GM10266 (cell line): Measurements from ENCODE around the gene ACAT2.
A peak's percentile ranks its signal among the peaks of the same experiment; 100 is the strongest.
"Not testable (repeated sequence)": the region's sequence is repeated elsewhere in the genome, so short reads cannot be mapped to it uniquely, and the experiment has no call there.

Source experiments
- DNase-seq: peaks from one replicate; pipeline ENCODE4 v3.0.0; 2012; ENCODE audit errors: extremely low spot score
- TF ChIP-seq, protein P1 (sequence below): IDR thresholded peaks from 2 replicates; pipeline ENCODE4 v1.5.1; 2012; ENCODE audit warnings: mild to moderate bottlenecking, low read depth; ENCODE audit not compliant: control insufficient read depth, insufficient read depth; ENCODE audit errors: missing control alignments

Gene ACAT2

DNA sequence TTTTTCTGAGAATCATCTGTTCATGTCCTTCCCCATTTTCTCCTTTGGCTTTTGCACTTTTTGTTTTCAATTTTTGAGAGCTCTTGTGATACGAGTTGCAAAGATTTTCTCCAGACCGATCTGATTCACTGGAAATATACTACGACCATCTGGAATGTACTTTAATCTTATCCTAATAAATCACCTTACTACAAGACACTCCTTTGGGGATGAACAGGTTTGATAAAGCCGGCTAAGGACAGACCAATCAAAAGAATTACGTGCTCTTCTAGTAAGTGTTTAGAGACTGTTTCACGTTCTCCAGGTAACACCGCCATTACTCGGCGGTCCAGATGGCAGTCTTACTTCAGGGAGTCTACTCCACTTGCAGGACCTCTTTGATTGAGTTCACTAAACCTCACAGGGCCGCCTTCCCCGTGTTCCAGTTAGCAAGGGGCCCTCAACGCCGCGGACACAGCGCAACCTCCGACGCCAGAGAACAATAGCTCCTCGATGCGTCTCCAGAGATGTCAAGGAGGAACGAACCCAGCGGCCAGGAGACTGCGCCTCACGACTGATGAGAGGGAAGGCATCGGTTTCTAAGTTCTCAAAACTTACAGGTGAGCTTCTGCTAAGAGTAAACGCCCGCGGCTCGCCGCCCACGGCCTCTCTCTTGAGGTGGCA lies 35.5 kb upstream of the ACAT2 start:
- no peak for DNase-seq
- TF ChIP-seq, protein P1, sequence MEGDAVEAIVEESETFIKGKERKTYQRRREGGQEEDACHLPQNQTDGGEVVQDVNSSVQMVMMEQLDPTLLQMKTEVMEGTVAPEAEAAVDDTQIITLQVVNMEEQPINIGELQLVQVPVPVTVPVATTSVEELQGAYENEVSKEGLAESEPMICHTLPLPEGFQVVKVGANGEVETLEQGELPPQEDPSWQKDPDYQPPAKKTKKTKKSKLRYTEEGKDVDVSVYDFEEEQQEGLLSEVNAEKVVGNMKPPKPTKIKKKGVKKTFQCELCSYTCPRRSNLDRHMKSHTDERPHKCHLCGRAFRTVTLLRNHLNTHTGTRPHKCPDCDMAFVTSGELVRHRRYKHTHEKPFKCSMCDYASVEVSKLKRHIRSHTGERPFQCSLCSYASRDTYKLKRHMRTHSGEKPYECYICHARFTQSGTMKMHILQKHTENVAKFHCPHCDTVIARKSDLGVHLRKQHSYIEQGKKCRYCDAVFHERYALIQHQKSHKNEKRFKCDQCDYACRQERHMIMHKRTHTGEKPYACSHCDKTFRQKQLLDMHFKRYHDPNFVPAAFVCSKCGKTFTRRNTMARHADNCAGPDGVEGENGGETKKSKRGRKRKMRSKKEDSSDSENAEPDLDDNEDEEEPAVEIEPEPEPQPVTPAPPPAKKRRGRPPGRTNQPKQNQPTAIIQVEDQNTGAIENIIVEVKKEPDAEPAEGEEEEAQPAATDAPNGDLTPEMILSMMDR: no peak

DNA sequence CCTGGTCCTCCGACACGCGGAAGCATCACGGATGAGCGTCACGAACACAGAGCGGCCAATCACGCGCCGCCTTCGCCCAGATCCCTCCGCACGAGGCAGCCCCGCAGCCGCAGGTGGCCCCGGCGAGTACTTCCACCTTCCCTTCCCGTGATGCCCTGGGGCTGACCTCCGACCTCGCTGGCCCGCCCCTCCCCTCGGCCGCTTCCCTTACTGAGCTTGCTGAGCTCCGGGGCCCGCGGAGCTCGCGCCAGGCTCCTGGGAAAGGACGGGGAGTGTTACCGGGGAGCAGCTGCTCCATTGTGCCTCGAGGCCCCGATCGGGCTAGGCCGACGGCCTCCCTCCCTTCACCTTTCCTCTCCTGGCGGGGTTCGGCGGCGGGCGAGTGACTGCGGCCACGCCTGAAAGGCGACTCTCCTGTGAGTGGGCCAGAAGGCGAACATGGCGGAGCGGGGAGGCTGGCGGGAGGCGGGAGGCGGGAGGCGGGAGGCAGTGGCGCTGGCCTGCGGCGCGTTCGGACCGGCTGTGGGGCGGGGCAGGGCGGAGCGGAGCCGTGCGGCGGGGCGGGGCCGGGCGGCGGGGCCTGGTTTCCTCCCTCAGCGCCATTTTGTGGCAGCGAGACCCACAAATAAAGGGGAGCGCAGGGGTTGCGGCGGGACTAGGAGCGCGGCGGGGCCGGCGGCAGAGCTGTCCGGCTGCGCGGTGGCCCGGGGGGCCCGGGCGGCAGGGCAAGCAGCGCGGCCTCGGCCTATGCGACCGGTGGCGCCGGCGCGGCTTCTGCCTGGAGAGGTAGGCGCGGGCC lies 34.7 kb upstream of the ACAT2 start, which contains the start of gene WTAP:
Gene WTAP (plus strand): TSS at position 589 of the 799 bp plus-strand sequence. CDS start 8,760 bp downstream, outside the sequence.
- peak; percentile 94 for DNase-seq
- TF ChIP-seq, protein P1: no peak

DNA sequence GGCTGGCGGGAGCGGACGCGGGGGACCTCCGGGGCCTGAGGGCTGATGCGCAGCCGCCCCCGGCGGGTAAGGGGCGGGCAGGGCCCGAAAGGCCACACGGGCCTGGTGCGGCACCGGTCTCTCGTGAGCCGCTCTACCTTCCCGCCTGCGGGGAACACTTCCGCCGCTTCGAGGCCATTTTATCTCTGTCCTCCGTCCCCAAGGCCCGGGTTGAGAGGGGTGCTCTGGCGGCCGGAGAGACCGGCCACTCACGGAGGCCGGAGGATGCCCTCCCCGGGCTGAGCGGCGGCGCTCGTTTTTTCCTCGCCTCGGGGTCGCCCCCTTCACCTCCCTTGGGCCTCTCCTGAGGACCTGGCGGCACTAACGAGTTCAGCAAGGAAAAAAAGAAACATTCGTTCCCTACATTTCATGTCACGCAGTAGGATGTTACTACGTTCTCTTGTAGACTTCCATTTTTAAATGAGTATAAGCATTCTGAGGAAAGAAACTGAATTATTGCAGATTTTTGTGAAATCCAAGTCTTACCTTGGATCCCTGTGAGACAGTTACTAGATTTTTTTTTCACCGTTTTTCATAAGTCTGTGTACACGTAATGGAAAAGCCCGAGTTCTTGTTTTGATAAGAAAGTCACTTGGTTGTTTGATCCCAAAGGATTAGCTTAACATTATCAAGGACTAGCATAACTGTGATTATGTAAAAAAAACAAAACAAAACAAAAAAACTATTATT lies 34.0 kb upstream of the ACAT2 start:
- TF ChIP-seq, protein P1: no peak
- DNase-seq: peak; percentile 58

DNA sequence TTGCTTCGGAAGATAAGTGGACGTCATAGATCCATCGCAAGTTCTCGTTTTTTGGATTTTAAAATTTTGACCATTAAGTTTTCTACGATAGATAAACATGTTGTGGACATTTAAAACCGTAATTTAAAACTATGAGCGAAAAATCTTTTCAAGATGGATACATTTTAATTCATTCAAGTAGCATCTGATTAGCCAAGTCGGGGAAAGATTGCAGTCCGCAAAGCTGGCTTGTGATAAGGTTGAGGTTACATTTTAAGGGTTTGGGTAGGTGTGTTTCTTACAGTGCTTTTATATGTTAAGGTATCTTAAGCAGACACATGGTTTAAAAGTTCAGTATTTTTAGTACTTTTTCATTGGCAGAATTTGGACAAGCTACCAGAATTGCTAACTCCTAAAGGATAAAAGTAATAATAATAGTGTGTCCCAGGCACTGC lies 33.3 kb upstream of the ACAT2 start:
- DNase-seq: no peak

DNA sequence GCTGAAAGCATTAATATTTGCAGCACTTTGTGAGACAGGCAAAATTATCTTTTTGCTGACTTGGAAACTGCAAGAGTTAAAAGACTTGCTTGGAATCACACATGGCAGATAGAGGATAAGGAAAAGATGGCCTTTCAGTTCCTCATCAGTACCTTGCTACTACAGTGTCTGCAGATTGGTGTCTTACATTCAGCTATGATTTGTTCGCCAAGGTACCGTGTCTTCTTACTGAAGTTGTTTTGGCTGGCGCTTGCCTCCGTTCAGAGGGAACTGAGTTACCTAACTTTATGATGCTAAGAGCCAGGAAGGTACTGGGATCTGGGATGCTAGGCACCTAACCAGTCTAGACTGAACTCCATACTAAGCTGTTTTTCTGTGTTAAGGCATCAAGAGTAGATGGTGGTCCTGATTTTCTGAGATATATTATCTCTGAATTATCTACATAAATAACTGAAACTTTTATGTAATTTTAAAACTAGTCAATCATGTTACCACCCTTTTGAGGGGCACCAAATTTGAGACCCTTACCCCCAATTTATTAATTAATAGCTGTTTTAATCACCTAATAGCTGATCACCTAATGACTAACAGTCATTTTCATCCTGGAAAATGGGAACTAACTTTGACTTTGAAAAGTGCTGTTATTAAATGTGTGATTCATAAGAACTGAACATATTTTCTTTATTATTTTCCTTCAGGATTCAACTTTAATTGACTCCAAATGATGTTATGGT lies 32.1 kb upstream of the ACAT2 start:
- TF ChIP-seq, protein P1: no peak

More for the DNA sequence above, 33.3 kb upstream of the ACAT2 start:
- TF ChIP-seq, protein P1: no peak

DNA sequence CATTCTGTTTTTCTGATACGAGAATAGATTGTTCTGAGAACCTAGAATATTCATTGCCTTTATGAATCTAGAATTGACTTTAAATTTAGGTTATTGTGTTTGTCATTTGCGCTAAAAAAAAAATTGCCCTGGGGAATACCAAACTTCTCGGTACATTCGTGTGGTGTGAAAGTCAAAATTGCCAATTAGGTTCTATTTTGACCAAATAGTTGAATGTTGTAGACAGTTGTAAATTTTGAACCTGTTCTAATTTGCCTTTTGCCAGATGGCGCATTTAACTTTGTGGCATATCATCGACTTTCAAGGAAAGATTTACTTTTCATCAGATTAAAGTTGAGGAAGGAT lies 31.5 kb upstream of the ACAT2 start:
- no peak for DNase-seq
- TF ChIP-seq, protein P1: no peak

More for the DNA sequence above, 32.1 kb upstream of the ACAT2 start:
- DNase-seq: peak; percentile 35

DNA sequence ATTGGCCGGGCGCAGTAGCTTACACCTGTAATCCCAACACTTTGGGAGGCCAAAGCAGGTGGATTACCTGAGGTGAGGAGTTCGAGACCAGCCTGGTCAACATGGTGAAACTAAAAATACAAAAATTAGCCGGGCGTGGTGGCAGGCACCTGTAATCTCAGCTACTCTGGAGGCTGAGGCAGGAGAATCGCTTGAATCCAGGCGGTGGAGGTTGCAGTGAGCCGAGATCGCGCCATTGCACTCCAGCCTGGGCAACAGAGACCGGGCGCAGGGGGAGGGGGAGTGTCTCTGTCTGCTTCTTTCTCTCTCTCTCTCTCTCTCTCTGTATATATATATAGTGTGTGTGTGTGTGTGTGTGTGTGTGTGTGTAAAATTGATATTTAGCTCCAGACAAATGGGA lies 29.3 kb upstream of the ACAT2 start:
- DNase-seq: not testable (repeated sequence)

DNA sequence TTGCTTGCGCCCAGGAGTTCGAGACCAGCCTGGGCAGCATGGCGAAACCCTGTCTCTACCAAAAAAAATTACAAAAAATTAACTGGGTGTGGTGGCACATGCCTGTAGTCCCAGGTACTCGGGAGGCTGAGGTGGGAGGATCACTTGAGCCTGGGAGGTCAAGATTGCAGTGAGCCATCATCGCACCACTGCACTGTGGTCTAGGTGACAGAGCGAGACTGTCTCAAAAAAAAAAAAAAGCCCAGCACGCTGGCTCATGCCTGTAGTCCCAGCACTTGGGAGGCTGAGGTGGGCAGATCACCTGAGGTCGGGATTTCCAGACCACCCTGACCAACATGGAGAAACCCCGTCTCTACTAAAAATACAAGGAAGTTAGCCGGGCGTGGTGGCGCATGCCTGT lies 28.4 kb upstream of the ACAT2 start:
- not testable (repeated sequence) for DNase-seq
